ENCODE measurements around the gene WDR82. TPM values are rescaled to one million over a fixed set of nuclear protein-coding genes. Genes with fewer than 3 reads are reported as not detected.

Gene WDR82
- total RNA-seq, 3 donors from 2014 or later (not counting 1 experiment from before 2014, with no cell fraction given) = 108 to 131 (median 109) TPM

DNA sequence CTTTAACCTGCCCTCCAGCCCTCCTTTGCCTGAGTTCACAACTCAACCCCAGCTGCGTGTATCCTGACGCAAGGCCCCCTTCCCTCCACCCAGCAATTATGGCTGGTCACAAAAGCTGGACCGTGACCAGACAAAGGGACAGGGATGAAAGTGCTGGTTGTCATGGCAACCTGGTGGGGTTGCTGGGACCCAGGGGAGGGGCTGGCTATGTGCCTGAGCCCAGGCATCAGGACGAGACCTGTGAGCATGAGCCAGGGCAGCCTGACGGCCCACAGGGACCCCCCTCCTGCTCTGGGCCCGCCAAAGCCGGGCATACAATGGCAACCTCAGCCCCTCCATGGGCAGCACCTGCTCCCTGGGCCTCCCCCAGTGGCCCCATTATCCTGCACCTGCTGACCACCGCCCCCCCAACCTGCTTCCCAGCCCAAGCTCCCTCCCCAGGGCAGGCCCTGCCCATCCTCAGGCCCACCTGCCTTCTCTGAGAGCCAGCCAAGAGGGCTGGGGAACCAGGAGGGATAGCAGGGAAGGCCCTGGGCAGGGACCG is 33.2 kb upstream of the WDR82 start:
- H3K9me3 ChIP-seq (ENCODE audit: control insufficient read depth, insufficient read depth, low read length) = no peaks in the 10 kb centered on the region
- no peak for ATAC-seq
- Mint-ChIP-seq H3K36me3 (no peaks in the 10 kb centered on the region), H3K27me3 (ENCODE audit: low read depth in 2 of 2) (no peaks in the 10 kb centered on the region), H3K9me3 (no peaks in the 10 kb centered on the region), H3K4me1 (peaks cover 40 to 64% of the 10 kb centered on the region in 2 donors), H3K4me3 (no peak overlapping the region), H3K27ac (peak overlapping the region; percentile 92)
- peak overlapping the region; percentile 89 for H3K27ac ChIP-seq (ENCODE audit: low read length)
- no peak overlapping the region for H3K4me3 ChIP-seq (ENCODE audit: low read length)
- H3K27me3 ChIP-seq (ENCODE audit: control insufficient read depth, insufficient read depth, low read length) = no peaks in the 10 kb centered on the region
- 90% methylated on average over 9 of the region's 9 CpGs for WGBS (ENCODE audit: insufficient coverage)
- H3K36me3 ChIP-seq (ENCODE audit: control insufficient read depth, insufficient read depth, low read length) = peaks cover 6% of the 10 kb centered on the region
- peaks cover 66% of the 10 kb centered on the region for H3K4me1 ChIP-seq (ENCODE audit: control insufficient read depth, insufficient read depth, low read length)
- intact Hi-C loops (cut with micrococcal nuclease) = loop anchor here (5.0 kb wide), 1 partner anchor 34 kb away; the partner anchor contains the start of gene WDR82
- no peak for DNase-seq
- TF ChIP-seq, protein P1, sequence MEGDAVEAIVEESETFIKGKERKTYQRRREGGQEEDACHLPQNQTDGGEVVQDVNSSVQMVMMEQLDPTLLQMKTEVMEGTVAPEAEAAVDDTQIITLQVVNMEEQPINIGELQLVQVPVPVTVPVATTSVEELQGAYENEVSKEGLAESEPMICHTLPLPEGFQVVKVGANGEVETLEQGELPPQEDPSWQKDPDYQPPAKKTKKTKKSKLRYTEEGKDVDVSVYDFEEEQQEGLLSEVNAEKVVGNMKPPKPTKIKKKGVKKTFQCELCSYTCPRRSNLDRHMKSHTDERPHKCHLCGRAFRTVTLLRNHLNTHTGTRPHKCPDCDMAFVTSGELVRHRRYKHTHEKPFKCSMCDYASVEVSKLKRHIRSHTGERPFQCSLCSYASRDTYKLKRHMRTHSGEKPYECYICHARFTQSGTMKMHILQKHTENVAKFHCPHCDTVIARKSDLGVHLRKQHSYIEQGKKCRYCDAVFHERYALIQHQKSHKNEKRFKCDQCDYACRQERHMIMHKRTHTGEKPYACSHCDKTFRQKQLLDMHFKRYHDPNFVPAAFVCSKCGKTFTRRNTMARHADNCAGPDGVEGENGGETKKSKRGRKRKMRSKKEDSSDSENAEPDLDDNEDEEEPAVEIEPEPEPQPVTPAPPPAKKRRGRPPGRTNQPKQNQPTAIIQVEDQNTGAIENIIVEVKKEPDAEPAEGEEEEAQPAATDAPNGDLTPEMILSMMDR (IDR thresholded peaks at IDR 0.05) = no peak

DNA sequence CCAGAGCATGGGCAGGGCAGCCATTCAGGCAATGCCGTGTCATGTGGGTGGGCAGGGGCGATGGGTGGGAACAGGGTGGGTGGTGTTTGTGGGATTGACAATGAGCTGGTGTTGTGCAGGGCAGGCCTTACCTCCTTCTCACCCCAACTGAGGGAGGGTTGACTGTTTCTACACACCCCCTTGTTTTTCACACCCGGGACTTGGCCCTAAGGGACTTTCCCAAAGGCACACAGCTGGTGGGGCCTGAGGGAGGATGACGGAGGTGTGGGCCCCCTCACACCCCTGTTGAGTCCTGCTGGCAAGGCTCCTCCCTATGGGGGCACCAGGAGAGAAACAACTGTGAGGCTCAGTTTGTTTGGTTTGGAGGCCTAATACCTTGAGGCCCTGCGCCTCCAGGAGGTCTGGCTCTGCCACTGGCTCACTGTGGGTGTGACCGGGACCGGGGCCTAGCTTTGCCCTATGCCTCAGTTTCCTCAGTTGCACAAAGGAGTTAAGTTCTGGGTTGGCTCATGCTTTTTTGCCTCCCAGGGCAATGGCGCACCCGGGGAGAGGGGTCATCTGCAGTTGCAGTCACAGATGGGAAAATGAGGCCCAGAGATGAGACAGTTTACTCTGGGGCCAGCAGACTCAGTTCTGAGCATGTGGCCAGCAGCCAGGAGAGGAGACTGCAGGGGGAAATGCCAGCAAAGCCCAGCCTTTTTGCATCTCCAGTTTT is 32.6 kb upstream of the WDR82 start:
- H3K27ac ChIP-seq (ENCODE audit: low read length) = peak overlapping the region; percentile 89
- Mint-ChIP-seq H3K9me3 (no peaks in the 10 kb centered on the region), H3K27me3 (ENCODE audit: low read depth in 2 of 2) (no peaks in the 10 kb centered on the region), H3K4me3 (peak overlapping the region; percentile 42), H3K4me1 (peaks cover 41 to 65% of the 10 kb centered on the region in 2 donors), H3K27ac (peak overlapping the region; percentile 92), H3K36me3 (no peaks in the 10 kb centered on the region)
- peaks cover 6% of the 10 kb centered on the region for H3K36me3 ChIP-seq (ENCODE audit: control insufficient read depth, insufficient read depth, low read length)
- no peak overlapping the region for H3K4me3 ChIP-seq (ENCODE audit: low read length)
- 52% methylated on average over 8 of the region's 9 CpGs for WGBS (ENCODE audit: insufficient coverage)
- intact Hi-C loops (cut with micrococcal nuclease) = loop anchor here (1.0 to 5.0 kb wide), 2 partner anchors 23 to 34 kb away; partner anchors contain the start of gene WDR82
- H3K4me1 ChIP-seq (ENCODE audit: control insufficient read depth, insufficient read depth, low read length) = peaks cover 68% of the 10 kb centered on the region
- ATAC-seq = peak; percentile 93 to 96 (median 95)
- H3K27me3 ChIP-seq (ENCODE audit: control insufficient read depth, insufficient read depth, low read length) = no peaks in the 10 kb centered on the region
- TF ChIP-seq, protein P1 (IDR thresholded peaks at IDR 0.05) = no peak
- peak; percentile 70 to 81 for DNase-seq
- H3K9me3 ChIP-seq (ENCODE audit: control insufficient read depth, insufficient read depth, low read length) = no peaks in the 10 kb centered on the region

DNA sequence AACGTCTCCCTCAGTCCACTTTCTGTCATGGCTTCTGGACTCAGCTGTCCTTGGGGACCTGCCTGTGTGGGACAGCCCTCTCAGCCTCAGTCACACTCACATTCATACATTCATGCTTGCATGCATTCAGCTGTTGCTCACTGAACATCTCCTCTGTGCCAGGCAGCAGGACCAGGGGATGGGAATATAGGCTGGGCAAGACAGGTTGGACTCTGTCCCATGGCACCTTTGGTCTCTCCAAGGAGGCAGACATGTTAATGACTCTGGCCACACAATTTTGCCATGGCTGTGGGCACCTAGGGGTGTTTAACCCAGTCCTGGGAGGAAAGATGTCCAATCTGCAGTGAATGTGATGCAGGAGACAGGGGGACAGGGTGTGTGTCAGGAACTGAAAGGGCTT is 29.9 kb upstream of the WDR82 start:
- WGBS (ENCODE audit: insufficient coverage) = 60% methylated on average over 1 of the region's 1 CpG
- intact Hi-C loops (cut with micrococcal nuclease) = no loop called here
- H3K4me3 ChIP-seq (ENCODE audit: low read length) = no peak overlapping the region
- H3K36me3 ChIP-seq (ENCODE audit: control insufficient read depth, insufficient read depth, low read length) = peaks cover 3% of the 10 kb centered on the region
- Mint-ChIP-seq H3K36me3 (no peaks in the 10 kb centered on the region), H3K4me1 (peaks cover 44 to 63% of the 10 kb centered on the region in 2 donors), H3K4me3 (peak overlapping the region; percentile 21), H3K27me3 (ENCODE audit: low read depth in 2 of 2) (no peaks in the 10 kb centered on the region), H3K9me3 (no peaks in the 10 kb centered on the region), H3K27ac (peak overlapping the region; percentile 92)
- DNase-seq = no peak
- H3K4me1 ChIP-seq (ENCODE audit: control insufficient read depth, insufficient read depth, low read length) = peaks cover 53% of the 10 kb centered on the region
- H3K27ac ChIP-seq (ENCODE audit: low read length) = peak overlapping the region; percentile 74
- TF ChIP-seq, protein P1 (IDR thresholded peaks at IDR 0.05) = no peak
- no peak for ATAC-seq
- H3K27me3 ChIP-seq (ENCODE audit: control insufficient read depth, insufficient read depth, low read length) = no peaks in the 10 kb centered on the region
- no peaks in the 10 kb centered on the region for H3K9me3 ChIP-seq (ENCODE audit: control insufficient read depth, insufficient read depth, low read length)

All from natural killer cell (primary cell).